HCT116 (cell line): ENCODE results near the gene ZBED3. TPM values are rescaled to one million over a fixed set of nuclear protein-coding genes. Genes with fewer than 3 reads are reported as not detected.

Experiments used
- ATAC-seq: fragments of 200-7000 bp; cut with Tn5 transposase; 2 replicates; pipeline ENCODE4 v1.9.1; 2020; ENCODE audit warnings: mild to moderate bottlenecking, moderate library complexity
- BruUV-seq: library from RNA; stranded (reverse); fragments of 400-500 nt; replicated peaks from 2 replicates; lab custom pipeline; 2021; lab: Mats Ljungman, UMichigan
- CTCF ChIA-PET: fragments of 300-600 bp; sonication (Branson Sonifier 250); formaldehyde crosslinking; loops from one replicate; lab custom pipeline; 2021; ENCODE audit warnings: antibody characterized with exemption; lab: Charles Lee
- POLR2A ChIA-PET: fragments of 300-600, 350-600 bp; sonication (Branson Sonifier 250); formaldehyde crosslinking; loops from one replicate; lab custom pipeline; 2021; ENCODE audit warnings: antibody characterized with exemption; lab: Charles Lee
- RAD21 ChIA-PET, 2 experiments: fragments of 300-600 bp; sonication (Branson Sonifier 250); formaldehyde crosslinking; loops; one replicate each; lab custom pipeline; 2023; ENCODE audit warnings: low total read pairs in 2 of 2; ENCODE audit not compliant: uncharacterized antibody in 2 of 2, unreplicated experiment in 2 of 2, low non-redundant PET in 1 of 2; lab: Charles Lee
- DNase-seq: peaks from one replicate; pipeline ENCODE4 v3.0.0-alpha.2; 2010; ENCODE audit warnings: low read depth, low spot score
- H2AFZ ChIP-seq: fragments of 200-600 bp; shearing (Covaris generic), sonication (generic); 2 replicates; pipeline ENCODE4 v1.6.1; 2017; ENCODE audit warnings: low read depth, mixed run types, mixed read lengths, antibody characterized with exemption, low read length; ENCODE audit not compliant: poor library complexity, severe bottlenecking
- H3K27ac ChIP-seq: 2 replicates; pipeline ENCODE4 v1.5.1; 2012; ENCODE audit warnings: low read depth, low read length
- H3K27me3 ChIP-seq: fragments of 200-600 bp; sonication (generic); 2 replicates; pipeline ENCODE4 v1.6.1; 2016; ENCODE audit warnings: mixed run types, low read length, mixed read lengths; ENCODE audit not compliant: insufficient read depth
- H3K36me3 ChIP-seq, 2 experiments: fragments of 200-500 bp in 1 of 2; fragments of 200-600 bp in 1 of 2; sonication (Bioruptor generic) in 1 of 2; sonication (generic) in 1 of 2; 2 replicates each; pipeline versions ENCODE4 v1.5.1 to v1.6.1; 2014 to 2016; ENCODE audit warnings: low read length in 2 of 2, inconsistent platforms in 1 of 2, mixed read lengths in 1 of 2, mixed run types in 1 of 2; ENCODE audit not compliant: insufficient read depth in 2 of 2, control insufficient read depth in 1 of 2
- H3K4me1 ChIP-seq, 2 experiments: fragments of 200-600 bp in 1 of 2; sonication (generic) in 1 of 2; 2 replicates each; pipeline versions ENCODE4 v1.5.1 to v1.6.1; 2012 to 2017; ENCODE audit warnings: low read length in 2 of 2, inconsistent platforms in 1 of 2, mild to moderate bottlenecking in 1 of 2, mixed read lengths in 1 of 2, mixed run types in 1 of 2, moderate library complexity in 1 of 2; ENCODE audit not compliant: insufficient read depth in 2 of 2, control insufficient read depth in 1 of 2
- H3K4me2 ChIP-seq: fragments of 200-600 bp; sonication (generic); 2 replicates; pipeline ENCODE4 v1.6.1; 2017; ENCODE audit warnings: mixed run types, low read length, mixed read lengths
- H3K4me3 ChIP-seq, 2 experiments: fragments of 200-600 bp in 1 of 2; sonication (generic) in 1 of 2; replicated peaks in 1 of 2; 2 replicates each; pipeline ENCODE4 v1.5.1; 2011 to 2016; ENCODE audit warnings: low read length in 2 of 2, control low read depth in 1 of 2, low read depth in 1 of 2, mild to moderate bottlenecking in 1 of 2, mixed read lengths in 1 of 2, mixed run types in 1 of 2
- H3K79me2 ChIP-seq: fragments of 200-600 bp; sonication (generic); 2 replicates; pipeline ENCODE4 v1.6.1; 2017; ENCODE audit warnings: mild to moderate bottlenecking, mixed run types, low read length, moderate library complexity, mixed read lengths; ENCODE audit not compliant: insufficient read depth
- H3K9ac ChIP-seq: fragments of 200-600 bp; sonication (generic); 2 replicates; pipeline ENCODE4 v1.6.1; 2016; ENCODE audit warnings: low read length, mixed read lengths
- H3K9me2 ChIP-seq: fragments of 200-600 bp; sonication (generic), shearing (Covaris generic); 2 replicates; pipeline ENCODE4 v1.6.1; 2017; ENCODE audit warnings: mixed run types, mild to moderate bottlenecking, moderate library complexity; ENCODE audit not compliant: insufficient read depth
- H3K9me3 ChIP-seq, 2 experiments: fragments of 200-500 bp in 1 of 2; fragments of 200-600 bp in 1 of 2; sonication (Bioruptor generic) in 1 of 2; sonication (generic) in 1 of 2; 2 replicates each; pipeline ENCODE4 v1.6.1; 2014 to 2017; ENCODE audit warnings: low read length in 2 of 2, mixed read lengths in 2 of 2, inconsistent platforms in 1 of 2, low read depth in 1 of 2, mild to moderate bottlenecking in 1 of 2, mixed run types in 1 of 2, moderate library complexity in 1 of 2; ENCODE audit not compliant: control insufficient read depth in 1 of 2, insufficient read depth in 1 of 2
- H4K20me1 ChIP-seq: fragments of 200-600 bp; sonication (generic), shearing (Covaris generic); 2 replicates; pipeline ENCODE4 v1.6.1; 2017; ENCODE audit warnings: mixed run types, mild to moderate bottlenecking, moderate library complexity; ENCODE audit not compliant: insufficient read depth
- CBX3 ChIP-seq: IDR thresholded peaks from 2 replicates; pipeline ENCODE4 v1.6.1; 2012; ENCODE audit warnings: low read depth
- CEBPB ChIP-seq: IDR thresholded peaks from 2 replicates; pipeline ENCODE4 v1.6.1; 2012; ENCODE audit warnings: low read depth
- CTCF ChIP-seq, 3 experiments: fragments of 200-600 bp in 1 of 3; sonication (generic) in 1 of 3; IDR thresholded peaks in 2 of 3; conservative IDR thresholded peaks in 1 of 3; 2 replicates each; pipeline ENCODE4 v1.5.1; 2012 to 2017; ENCODE audit warnings: low read depth in 2 of 3, low read length in 2 of 3, antibody characterized with exemption in 1 of 3, borderline replicate concordance in 1 of 3, control low read depth in 1 of 3, mild to moderate bottlenecking in 1 of 3, mixed read lengths in 1 of 3, mixed run types in 1 of 3, moderate library complexity in 1 of 3; ENCODE audit not compliant: insufficient read depth in 1 of 3
- ELF1 ChIP-seq: IDR thresholded peaks from 2 replicates; pipeline ENCODE4 v1.6.1; 2012; ENCODE audit warnings: low read depth, borderline replicate concordance
- EZH2 ChIP-seq: fragments of 200-600 bp; sonication (generic); IDR thresholded peaks from 2 replicates; pipeline ENCODE4 v1.6.1; 2017; ENCODE audit warnings: antibody characterized with exemption, mixed run types
- FOSL1 ChIP-seq: IDR thresholded peaks from 2 replicates; pipeline ENCODE4 v1.6.1; 2012; ENCODE audit warnings: low read depth
- POLR2A ChIP-seq: IDR thresholded peaks from 2 replicates; pipeline ENCODE4 v1.7.0; 2011; ENCODE audit warnings: borderline replicate concordance; ENCODE audit not compliant: insufficient read depth, insufficient read length; ENCODE audit errors: extremely low read depth
- POLR2AphosphoS5 ChIP-seq: IDR thresholded peaks from 2 replicates; pipeline ENCODE4 v1.6.1; 2011; ENCODE audit warnings: mild to moderate bottlenecking, low read depth, low read length, moderate library complexity
- SIN3A ChIP-seq: IDR thresholded peaks from 2 replicates; pipeline ENCODE4 v1.6.1; 2012; ENCODE audit warnings: low read depth
- SP1 ChIP-seq: IDR thresholded peaks from 2 replicates; pipeline ENCODE4 v1.6.1; 2012; ENCODE audit warnings: low read depth
- SRF ChIP-seq: IDR thresholded peaks from 2 replicates; pipeline ENCODE4 v1.6.1; 2012; ENCODE audit warnings: low read depth
- TCF7L2 ChIP-seq: IDR thresholded peaks from 2 replicates; pipeline ENCODE4 v1.7.0; 2011; ENCODE audit warnings: borderline replicate concordance, inconsistent platforms; ENCODE audit not compliant: insufficient read depth, insufficient read length; ENCODE audit errors: extremely low read depth
- YY1 ChIP-seq: IDR thresholded peaks from 2 replicates; pipeline ENCODE4 v1.6.1; 2011; ENCODE audit warnings: low read length, low read depth, moderate library complexity, mild to moderate bottlenecking; ENCODE audit not compliant: insufficient replicate concordance; ENCODE audit errors: extremely low read depth
- ZBTB33 ChIP-seq: IDR thresholded peaks from 2 replicates; pipeline ENCODE4 v1.6.1; 2011; ENCODE audit warnings: mild to moderate bottlenecking, low read length, moderate library complexity; ENCODE audit not compliant: insufficient replicate concordance; ENCODE audit errors: extremely low read depth
- ZFX ChIP-seq: fragments of 450-650 bp; IDR thresholded peaks from 2 replicates; pipeline ENCODE4 v1.6.1; 2017
- ZNF274 ChIP-seq: fragments of 200-500 bp; sonication (Bioruptor generic); IDR thresholded peaks from 2 replicates; pipeline ENCODE4 v1.6.1; 2014; ENCODE audit warnings: mild to moderate bottlenecking, low read depth, low read length, inconsistent platforms
- intact Hi-C: fragments of 100-400 bp; cut with micrococcal nuclease; formaldehyde crosslinking; loops from 2 replicates; pipeline ENCODE4 v1.10.0; 2022
- total RNA-seq: library from RNA; stranded (reverse); gene quantifications from one replicate; pipeline ENCODE4 v1.2.1, GENCODE V29; 2021; ENCODE audit not compliant: unreplicated experiment
- TF ChIP-seq, protein P1 (sequence below): IDR thresholded peaks from 2 replicates; pipeline ENCODE4 v1.6.1; 2012
- TF ChIP-seq, protein P2 (sequence below): IDR thresholded peaks from 2 replicates; pipeline ENCODE4 v1.6.1; 2012

Gene ZBED3
- total RNA-seq, 1 experiment from 2014 or later: 12.7 TPM

- no peak for TF ChIP-seq SP1
These were observed 55.2 kb downstream of the ZBED3 start (continued) for GRCh38 chr5:77031891-77032290.

DNA sequence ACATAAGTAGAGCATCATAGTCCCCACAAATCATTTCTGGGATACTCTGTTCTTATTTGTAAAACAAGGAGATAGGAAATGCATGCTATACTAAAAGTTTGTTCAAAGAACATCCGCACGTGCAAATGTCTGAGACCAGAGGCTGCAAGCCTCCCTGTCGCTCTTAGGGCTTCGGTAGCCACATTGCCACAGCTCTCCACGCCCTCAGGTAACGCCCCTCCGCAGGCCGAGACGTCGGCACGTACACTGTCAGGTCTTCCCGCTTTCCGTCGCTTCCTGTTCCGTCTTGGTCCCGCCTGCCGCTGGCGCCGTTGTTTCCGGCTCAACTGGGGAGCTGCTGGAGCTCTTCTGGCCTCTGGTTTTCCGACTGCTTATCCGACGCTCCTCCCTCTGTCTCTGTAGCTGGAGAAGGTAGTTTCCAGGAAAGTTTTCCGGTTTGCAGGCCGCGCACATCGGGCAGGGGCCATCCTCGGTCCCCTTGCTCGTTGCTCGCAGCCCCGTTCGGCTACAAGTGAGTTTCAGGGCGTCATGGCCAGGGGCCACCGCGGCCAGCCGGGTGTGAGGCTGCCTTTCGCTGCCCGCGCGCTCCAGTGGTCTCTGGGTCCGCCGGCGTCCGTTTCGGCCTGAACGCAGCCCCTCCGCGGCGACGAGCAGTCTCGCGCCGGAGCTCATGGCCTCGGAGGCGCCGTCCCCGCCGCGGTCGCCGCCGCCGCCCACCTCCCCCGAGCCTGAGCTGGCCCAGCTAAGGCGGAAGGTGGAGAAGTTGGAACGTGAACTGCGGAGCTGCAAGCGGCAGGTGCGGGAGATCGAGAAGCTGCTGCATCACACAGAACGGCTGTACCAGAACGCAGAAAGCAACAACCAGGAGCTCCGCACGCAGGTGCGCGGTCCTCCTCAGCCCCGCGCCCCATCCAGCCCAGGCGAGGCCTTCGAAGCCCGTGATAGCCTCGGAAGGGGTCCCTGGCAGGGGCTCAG lies 56.7 kb downstream of the ZBED3 start, which contains the start of gene AGGF1:
Gene AGGF1 (plus strand): TSS at position 308 of the 975 bp plus-strand sequence. CDS start 363 bp downstream, at position 671.
- Histone ChIP-seq H3K9me2 (no peaks in the 10 kb centered on the region), H3K4me2 (peak within 1 kb of the TSS; percentile 79), H2AFZ (peak within 1 kb of the TSS; percentile 96), H3K36me3 (peaks cover 5 to 6% of the 10 kb centered on the region in 2 experiments; a peak in 1 of 4 replicates), H3K9me3 (peaks cover 3 to 19% of the 10 kb centered on the region in 2 experiments; a peak in 2 of 4 replicates), H3K27me3 (no peaks in the 10 kb centered on the region), H4K20me1 (no peaks in the 10 kb centered on the region), H3K4me3 (peak within 1 kb of the TSS; percentile 83 to 90), H3K9ac (peak within 1 kb of the TSS; percentile 83), H3K79me2 (peaks cover 28% of the 10 kb centered on the region), H3K4me1 (peaks cover 9 to 18% of the 10 kb centered on the region in 2 experiments; a peak in 3 of 4 replicates), H3K27ac (peak within 1 kb of the TSS; percentile 91)
- intact Hi-C loops: no loop called here
- DNase-seq (peak; percentile 91), ATAC-seq (peak; percentile 99)
- ChIA-PET RAD21 (no interaction called here), CTCF (no interaction called here), POLR2A (interaction anchor here (0.6 to 0.8 kb wide), 2 partner anchors 13 to 245 kb away, joined by 3 read pairs; no protein-coding TSS in a partner anchor)
- BruUV-seq: no TSS peak
- TF ChIP-seq YY1 (peak; percentile 83), SRF (no peak), ZNF274 (no peak), POLR2A (peak; percentile 91), FOSL1 (no peak), ZBTB33 (peak; percentile 78), POLR2AphosphoS5 (peak; percentile 92), CBX3 (peak; percentile 96), SIN3A (no peak; the same call in 1 of the 2 replicates), CTCF (IDR thresholded peaks at IDR 0.05 in 2 of 3, conservative IDR thresholded peaks at IDR 0.05 in 1 of 3; ENCODE audit: borderline replicate concordance in 1 of 3, insufficient read depth in 1 of 3, low read depth in 2 of 3, low read length in 2 of 3) (no peak), SP1 (peak; percentile 54; the same call in 1 of the 2 replicates), ZFX (peak; percentile 71), ELF1 (peak; percentile 69), EZH2 (no peak), CEBPB (no peak), TCF7L2 (peak; percentile 54)
- TF ChIP-seq, protein P1, sequence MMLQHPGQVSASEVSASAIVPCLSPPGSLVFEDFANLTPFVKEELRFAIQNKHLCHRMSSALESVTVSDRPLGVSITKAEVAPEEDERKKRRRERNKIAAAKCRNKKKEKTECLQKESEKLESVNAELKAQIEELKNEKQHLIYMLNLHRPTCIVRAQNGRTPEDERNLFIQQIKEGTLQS: no peak
- TF ChIP-seq, protein P2, sequence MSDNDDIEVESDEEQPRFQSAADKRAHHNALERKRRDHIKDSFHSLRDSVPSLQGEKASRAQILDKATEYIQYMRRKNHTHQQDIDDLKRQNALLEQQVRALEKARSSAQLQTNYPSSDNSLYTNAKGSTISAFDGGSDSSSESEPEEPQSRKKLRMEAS: peak; percentile 95
